GM19328 (cell line): ENCODE measurements around the gene DCHS1.

Experiments
- ATAC-seq: cut with Tn5 transposase; IDR thresholded peaks from one replicate; pipeline ENCODE4 v1.9.1; 2021; ENCODE audit warnings: mild to moderate bottlenecking, moderate library complexity; ENCODE audit not compliant: unreplicated experiment

Gene DCHS1

DNA sequence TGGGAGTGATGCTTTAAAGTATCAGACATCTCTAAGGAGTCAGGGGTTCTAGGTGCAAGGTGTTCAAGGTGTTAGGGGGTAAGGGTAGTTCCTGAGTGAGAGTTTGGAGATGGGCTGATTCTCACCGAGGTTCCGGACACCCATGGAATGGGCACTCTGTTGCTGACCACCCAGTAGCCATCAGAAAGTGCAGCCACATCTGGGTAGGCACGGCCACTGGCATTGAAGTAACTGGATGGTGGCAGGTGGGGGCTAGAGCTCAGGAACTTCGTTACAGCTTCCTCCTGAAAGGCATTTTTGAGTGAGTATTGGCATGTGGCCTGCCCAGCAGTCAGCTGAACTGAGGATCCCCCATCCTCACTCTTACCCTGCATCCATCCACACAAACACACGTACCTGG, 40.6 kb downstream of the DCHS1 start:
- no peak for ATAC-seq

DNA sequence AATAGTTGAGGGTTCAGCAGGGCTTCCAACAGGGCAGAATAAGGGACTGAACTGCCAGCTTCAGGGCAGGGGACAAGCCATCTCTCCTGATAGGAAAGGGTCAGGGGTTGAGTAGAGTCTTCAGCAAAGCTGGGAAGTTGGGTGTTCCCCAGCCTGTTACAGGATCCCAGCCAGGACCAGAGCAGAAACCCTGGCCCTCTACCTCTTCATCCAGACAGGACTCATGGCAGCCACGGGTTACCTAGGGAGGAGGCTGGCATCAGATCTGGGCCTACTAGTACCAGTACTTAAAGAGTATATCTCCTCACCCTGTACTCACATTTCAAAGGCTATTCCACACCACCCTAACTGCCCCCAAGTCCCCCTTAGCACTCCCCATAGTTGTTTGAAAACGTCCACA, 41.2 kb downstream of the DCHS1 start:
- ATAC-seq = no peak

- no peak for ATAC-seq
These were observed 42.1 kb downstream of the DCHS1 start for GRCh38 chr11:6613496-6613895.

GRCh38 chr11:6612213-6613041, 43.2 kb downstream of the DCHS1 start, which contains the start of gene TAF10:
TAF10 (minus strand) TSS chr11:6612216; CDS start chr11:6612189, 27 bp downstream.
- peak; percentile 87 for ATAC-seq

GRCh38 chr11:6611963-6612212, 43.7 kb downstream of the DCHS1 start:
- peak; percentile 11 for ATAC-seq

DNA sequence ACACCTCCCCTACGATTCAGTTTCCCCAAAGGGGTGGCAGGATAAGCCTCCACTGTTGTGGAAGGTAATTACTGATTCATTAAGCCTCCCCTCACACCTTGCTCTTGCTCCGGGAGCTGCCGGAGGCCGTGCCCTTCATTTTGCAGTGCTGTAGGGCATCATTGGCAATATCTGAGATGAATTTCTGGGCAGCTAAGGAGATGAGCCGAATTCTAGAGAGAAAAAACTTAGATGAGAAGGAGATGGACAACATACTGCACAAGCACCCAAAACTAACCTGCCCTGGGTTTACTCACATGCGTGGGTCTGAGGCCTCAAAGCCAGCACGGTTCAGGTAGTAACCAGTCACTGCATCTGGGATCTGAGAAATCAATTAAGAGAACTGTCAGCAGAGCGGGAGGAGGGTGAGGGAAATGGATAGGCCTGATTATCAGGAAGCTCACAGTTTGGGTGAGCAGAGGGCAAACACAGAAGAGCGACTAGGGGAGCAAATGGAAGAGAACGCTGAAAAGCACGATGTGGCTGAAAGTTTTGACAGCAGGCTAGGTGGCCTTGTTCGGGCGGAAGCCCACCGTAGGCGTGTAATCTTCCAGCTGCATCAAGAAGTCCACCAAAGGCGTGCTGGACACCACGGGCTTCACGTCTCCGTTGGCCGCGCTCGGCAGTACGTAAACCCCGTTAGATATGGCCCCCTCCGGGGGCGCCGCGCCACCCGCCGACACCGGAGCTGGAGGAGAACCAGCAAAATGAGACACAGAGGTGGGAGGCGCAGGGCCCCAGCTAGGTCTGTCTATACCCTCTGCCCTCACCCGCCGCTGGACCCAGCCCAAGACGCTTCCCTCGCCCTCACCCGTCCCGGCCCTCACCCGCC, 44.3 kb downstream of the DCHS1 start:
- ATAC-seq = no peak

DNA sequence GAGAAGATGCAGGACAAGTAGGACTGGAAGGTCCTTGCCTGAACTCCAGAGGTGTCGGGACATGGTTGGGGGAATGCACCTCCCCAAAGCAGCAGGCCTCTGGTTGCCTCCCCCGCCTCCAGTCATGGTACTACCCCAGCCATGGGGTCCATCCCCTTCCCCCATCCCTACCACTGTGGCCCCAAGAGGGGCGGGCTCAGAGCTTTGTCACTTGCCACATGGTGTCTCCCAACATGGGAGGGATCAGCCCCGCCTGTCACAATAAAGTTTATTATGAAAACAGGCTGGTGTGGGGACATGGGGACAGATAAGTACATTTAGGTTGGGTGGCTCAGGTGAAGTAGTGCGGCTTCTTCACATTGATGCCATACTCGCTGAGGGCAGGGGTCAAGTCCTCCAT, 45.0 kb downstream of the DCHS1 start:
- no peak for ATAC-seq

GRCh38 chr11:6609502-6610015, 46.0 kb downstream of the DCHS1 start:
- no peak for ATAC-seq

- no peak for ATAC-seq
These were observed 46.7 kb downstream of the DCHS1 start for GRCh38 chr11:6608726-6609501.

GRCh38 chr11:6608011-6608410, 47.6 kb downstream of the DCHS1 start:
- ATAC-seq = no peak

- ATAC-seq = no peak
These were observed 48.3 kb downstream of the DCHS1 start for GRCh38 chr11:6607190-6607795.

DNA sequence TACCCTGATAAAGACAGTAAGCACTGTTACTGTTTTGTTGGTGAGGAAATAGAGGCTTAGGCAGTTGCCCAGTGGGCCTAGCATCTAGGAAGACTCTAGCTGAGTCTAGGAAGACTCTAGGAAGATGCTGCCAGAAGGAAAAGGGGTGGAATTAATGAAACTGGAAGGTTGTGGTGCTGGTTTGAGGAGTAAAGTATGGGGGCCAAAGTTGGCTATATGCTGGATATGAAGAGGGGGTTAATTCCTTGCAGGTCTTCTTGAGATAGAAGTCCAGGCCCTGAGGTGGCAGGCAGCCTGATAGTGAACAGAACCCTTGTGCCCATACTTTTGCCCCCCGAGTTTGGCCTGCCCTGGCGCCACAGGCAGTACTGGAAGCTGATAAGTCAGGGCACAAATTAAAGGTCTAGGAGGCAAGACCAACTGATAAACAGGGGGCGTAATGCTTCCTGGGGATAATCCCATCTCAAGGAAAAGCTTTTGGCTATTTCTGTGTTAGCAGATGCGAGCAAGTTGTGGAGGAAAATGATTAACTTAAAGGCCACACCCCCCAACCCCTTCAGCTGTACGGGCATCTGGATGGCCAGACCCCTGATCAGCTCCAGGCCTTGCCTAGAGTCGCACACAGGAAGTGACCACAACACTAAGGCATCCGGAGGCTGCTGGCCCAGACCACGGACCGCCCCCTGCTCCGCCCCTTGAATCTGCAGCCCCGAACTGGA, 49.0 kb downstream of the DCHS1 start:
- ATAC-seq = no peak

DNA sequence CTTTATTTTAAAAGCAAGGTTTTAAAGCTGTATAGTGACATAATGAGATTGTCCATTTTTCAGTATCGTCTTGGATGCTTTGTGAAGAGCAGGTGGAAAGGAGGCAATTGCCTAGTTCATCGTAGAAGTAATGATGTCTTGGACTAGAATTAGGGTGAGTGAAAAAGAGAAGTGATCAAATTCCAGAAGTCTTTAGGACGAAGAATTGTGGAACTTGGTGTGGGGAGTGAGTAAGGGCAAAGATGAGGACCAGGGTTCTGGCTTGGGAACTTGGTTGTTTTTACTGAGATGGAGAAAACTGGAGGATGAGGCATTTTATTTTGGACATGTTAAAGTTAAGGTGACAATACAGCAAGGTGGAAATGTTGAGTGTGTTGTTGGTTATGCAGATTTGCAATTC, 50.8 kb downstream of the DCHS1 start:
- no peak for ATAC-seq

GRCh38 chr11:6604081-6604626, 51.5 kb downstream of the DCHS1 start:
- ATAC-seq = no peak

DNA sequence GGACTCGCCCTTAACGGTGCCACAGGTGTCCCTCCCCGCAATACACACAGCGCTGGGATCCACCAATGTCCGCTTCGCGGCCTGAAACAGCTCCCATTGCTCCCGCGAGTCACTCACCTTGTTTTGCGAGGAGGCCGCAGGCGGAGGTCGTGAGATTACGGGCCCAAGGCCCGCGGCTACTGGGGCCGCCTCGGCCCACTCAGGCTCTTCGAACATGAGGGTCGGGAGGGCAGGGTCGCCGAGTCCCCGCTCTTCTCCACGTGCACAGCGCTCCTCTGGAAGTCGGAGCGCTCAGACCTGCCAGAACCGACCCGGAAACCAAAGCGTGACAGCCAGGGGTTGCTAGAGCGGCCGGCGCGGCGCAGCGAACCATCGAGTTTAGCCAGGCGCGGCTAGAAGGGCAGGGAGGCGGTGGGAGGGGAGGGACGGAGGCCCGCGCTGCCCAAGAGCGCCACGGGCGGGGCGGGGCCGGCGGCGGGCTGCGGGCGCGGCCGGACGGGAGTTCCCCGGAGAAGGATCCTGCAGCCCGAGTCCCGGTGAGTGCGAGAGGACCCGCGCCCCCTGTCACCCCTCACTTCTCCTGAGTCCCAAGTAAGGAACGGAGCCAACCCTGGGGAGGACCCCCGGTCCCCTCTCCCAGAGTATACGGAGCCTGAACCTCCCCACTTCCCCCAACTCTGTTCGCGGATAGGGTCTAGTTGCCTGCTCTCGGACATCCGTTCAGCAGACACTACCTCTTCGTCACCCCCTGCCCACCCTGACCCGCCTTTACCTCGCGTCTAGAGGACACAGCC, 52.1 kb downstream of the DCHS1 start, which contains the start of the genes ILK and RRP8:
ILK (plus strand) TSS at position 488 of the 794 bp plus-strand sequence. CDS start 498 bp downstream, outside the sequence.
RRP8 (minus strand) TSS at position 330 of the 794 bp plus-strand sequence; CDS start at position 216, 114 bp downstream.
- ATAC-seq = peak; percentile 73

GRCh38 chr11:6602096-6602940, 53.3 kb downstream of the DCHS1 start:
- no peak for ATAC-seq

DNA sequence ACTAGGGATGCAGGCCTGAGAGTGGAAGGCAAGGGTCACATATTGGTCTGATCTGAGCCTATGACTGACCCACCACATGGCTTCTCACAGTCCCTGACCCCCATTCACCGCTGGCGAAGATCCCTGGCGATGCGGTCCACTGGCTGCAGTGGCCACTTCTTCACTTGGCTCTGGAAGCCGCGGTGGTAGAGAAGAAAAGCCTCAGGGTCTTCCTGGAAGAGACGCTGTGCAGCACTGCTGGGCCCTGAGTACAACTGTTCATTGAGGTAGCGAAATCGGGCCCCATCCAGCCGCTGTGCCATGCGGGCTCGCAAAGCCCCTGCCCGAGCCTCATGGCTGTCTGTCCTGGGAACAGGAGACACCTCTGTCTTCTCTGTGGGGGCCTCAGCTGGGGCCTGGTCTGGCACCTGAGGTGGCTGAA, 54.6 kb downstream of the DCHS1 start:
- ATAC-seq = no peak

GRCh38 chr11:6599881-6600390, 55.7 kb downstream of the DCHS1 start:
- ATAC-seq = no peak
